ENCODE measurements around the gene STXBP5.

DNA sequence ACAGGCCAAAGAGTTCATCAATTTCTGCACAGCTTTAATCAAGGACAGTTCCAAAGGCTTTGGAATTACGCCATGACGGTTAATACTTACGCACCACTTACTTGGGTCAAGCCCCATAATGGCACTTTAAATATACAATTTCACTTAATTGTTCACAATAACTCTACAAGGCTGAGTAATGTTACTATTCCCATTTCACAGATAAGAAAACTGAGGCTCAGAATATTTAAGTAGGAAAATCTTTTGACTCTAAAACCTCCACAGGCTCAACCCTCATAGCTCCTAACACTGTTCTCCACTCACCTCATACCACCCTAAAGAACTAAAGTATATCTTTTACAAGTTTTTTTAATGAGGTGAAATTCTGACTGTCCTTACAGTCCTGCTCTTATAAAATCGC lies 212.4 kb downstream of the STXBP5 start:
- TF ChIP-seq, protein P1, sequence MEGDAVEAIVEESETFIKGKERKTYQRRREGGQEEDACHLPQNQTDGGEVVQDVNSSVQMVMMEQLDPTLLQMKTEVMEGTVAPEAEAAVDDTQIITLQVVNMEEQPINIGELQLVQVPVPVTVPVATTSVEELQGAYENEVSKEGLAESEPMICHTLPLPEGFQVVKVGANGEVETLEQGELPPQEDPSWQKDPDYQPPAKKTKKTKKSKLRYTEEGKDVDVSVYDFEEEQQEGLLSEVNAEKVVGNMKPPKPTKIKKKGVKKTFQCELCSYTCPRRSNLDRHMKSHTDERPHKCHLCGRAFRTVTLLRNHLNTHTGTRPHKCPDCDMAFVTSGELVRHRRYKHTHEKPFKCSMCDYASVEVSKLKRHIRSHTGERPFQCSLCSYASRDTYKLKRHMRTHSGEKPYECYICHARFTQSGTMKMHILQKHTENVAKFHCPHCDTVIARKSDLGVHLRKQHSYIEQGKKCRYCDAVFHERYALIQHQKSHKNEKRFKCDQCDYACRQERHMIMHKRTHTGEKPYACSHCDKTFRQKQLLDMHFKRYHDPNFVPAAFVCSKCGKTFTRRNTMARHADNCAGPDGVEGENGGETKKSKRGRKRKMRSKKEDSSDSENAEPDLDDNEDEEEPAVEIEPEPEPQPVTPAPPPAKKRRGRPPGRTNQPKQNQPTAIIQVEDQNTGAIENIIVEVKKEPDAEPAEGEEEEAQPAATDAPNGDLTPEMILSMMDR (IDR thresholded peaks at IDR 0.05): no peak
- no peak for TF ChIP-seq POLR2A (IDR thresholded peaks at IDR 0.05)

Data from body of pancreas (tissue), 4 donors.